GM19467 (cell line): ENCODE data around the gene CD96.
"Not testable (repeated sequence)": the region's sequence is repeated elsewhere in the genome, so short reads cannot be mapped to it uniquely, and the experiment has no call there.

Source experiments
- ATAC-seq: cut with Tn5 transposase; IDR thresholded peaks from one replicate; pipeline ENCODE4 v1.9.1; 2021; ENCODE audit warnings: mild to moderate bottlenecking, moderate library complexity; ENCODE audit not compliant: unreplicated experiment

The CD96 gene

GRCh38 chr3:111548756-111549155, 6.8 kb downstream of the CD96 start:
- no peak for ATAC-seq

GRCh38 chr3:111561902-111562301, 19.9 kb downstream of the CD96 start:
- ATAC-seq = not testable (repeated sequence)

GRCh38 chr3:111566844-111567243, 24.8 kb downstream of the CD96 start:
- no peak for ATAC-seq

GRCh38 chr3:111568355-111568754, 26.4 kb downstream of the CD96 start:
- no peak for ATAC-seq

- no peak for ATAC-seq
Observed at GRCh38 chr3:111568911-111569310, 26.9 kb downstream of the CD96 start.

GRCh38 chr3:111570404-111571030, 28.5 kb downstream of the CD96 start:
- ATAC-seq = no peak

- no peak for ATAC-seq
Observed at GRCh38 chr3:111571282-111571681, 29.3 kb downstream of the CD96 start.

GRCh38 chr3:111571907-111572460, 30.0 kb downstream of the CD96 start:
- no peak for ATAC-seq

- no peak for ATAC-seq
Observed at GRCh38 chr3:111577113-111577512, 35.1 kb downstream of the CD96 start.

- ATAC-seq = peak; percentile 83
Observed at GRCh38 chr3:111577798-111578685, 36.0 kb downstream of the CD96 start.

GRCh38 chr3:111578867-111579266, 36.9 kb downstream of the CD96 start:
- no peak for ATAC-seq

GRCh38 chr3:111579495-111579894, 37.5 kb downstream of the CD96 start:
- no peak for ATAC-seq

GRCh38 chr3:111581403-111582119, 39.6 kb downstream of the CD96 start:
- no peak for ATAC-seq

- ATAC-seq = no peak
Observed at GRCh38 chr3:111582120-111582474, 40.1 kb downstream of the CD96 start.

- no peak for ATAC-seq
Observed at GRCh38 chr3:111584744-111585143, 42.7 kb downstream of the CD96 start.

- ATAC-seq = no peak
Observed at GRCh38 chr3:111585217-111585616, 43.2 kb downstream of the CD96 start.

GRCh38 chr3:111588527-111588926, 46.5 kb downstream of the CD96 start:
- no peak for ATAC-seq

- ATAC-seq = no peak
Observed at GRCh38 chr3:111589303-111590142, 47.5 kb downstream of the CD96 start.

GRCh38 chr3:111590143-111590491, 48.1 kb downstream of the CD96 start:
- ATAC-seq = no peak

GRCh38 chr3:111591555-111591954, 49.6 kb downstream of the CD96 start:
- no peak for ATAC-seq

- no peak for ATAC-seq
Observed at GRCh38 chr3:111592143-111592542, 50.1 kb downstream of the CD96 start.
